ENCODE results near the gene INO80D.
A peak's percentile ranks its signal among the peaks of the same experiment; 100 is the strongest.
"Not testable (repeated sequence)": the region's sequence is repeated elsewhere in the genome, so short reads cannot be mapped to it uniquely, and the experiment has no call there.

Gene INO80D

GRCh38 chr2:206085742-206086445 lies at the start of gene INO80D:
TSS of gene INO80D (minus strand) at chr2:206086174. CDS start at chr2:206063016, 23,158 bp downstream.
- H3K27ac ChIP-seq, result peak within 1 kb of the TSS; percentile 95 to 100 (median 100)
- peak within 1 kb of the TSS; percentile 58 to 88 (median 83) for H3K4me3 ChIP-seq

- H3K4me3 ChIP-seq, result no peak overlapping the region
- no peak overlapping the region for H3K27ac ChIP-seq
These were observed 41.7 kb upstream of the INO80D start for GRCh38 chr2:206127656-206128055.

- Histone ChIP-seq H3K27ac (no peak overlapping the region), H3K4me3 (no peak overlapping the region)
These were observed 39.9 kb upstream of the INO80D start for GRCh38 chr2:206125901-206126300.

- not testable (repeated sequence) for H3K4me3 ChIP-seq, H3K27ac ChIP-seq
These were observed 36.6 kb upstream of the INO80D start for GRCh38 chr2:206122569-206122968.

- Histone ChIP-seq H3K27ac (no peak overlapping the region), H3K4me3 (no peak overlapping the region)
These were observed 30.3 kb upstream of the INO80D start for GRCh38 chr2:206116278-206116677.

GRCh38 chr2:206115026-206115578 lies 29.1 kb upstream of the INO80D start:
- Histone ChIP-seq H3K4me3 (no peak overlapping the region), H3K27ac (no peak overlapping the region)

GRCh38 chr2:206112846-206113547 lies 27.0 kb upstream of the INO80D start:
- H3K27ac ChIP-seq, result no peak overlapping the region
- H3K4me3 ChIP-seq, result no peak overlapping the region

GRCh38 chr2:206112108-206112507 lies 26.1 kb upstream of the INO80D start:
- H3K27ac ChIP-seq, result no peak overlapping the region
- H3K4me3 ChIP-seq, result no peak overlapping the region

- H3K27ac ChIP-seq, result no peak overlapping the region
- H3K4me3 ChIP-seq, result no peak overlapping the region
These were observed 22.7 kb upstream of the INO80D start for GRCh38 chr2:206108713-206109112.

GRCh38 chr2:206105541-206105940 lies 19.6 kb upstream of the INO80D start:
- H3K27ac ChIP-seq, result no peak overlapping the region
- no peak overlapping the region for H3K4me3 ChIP-seq

GRCh38 chr2:206105038-206105437 lies 19.1 kb upstream of the INO80D start:
- H3K27ac ChIP-seq, result no peak overlapping the region
- no peak overlapping the region for H3K4me3 ChIP-seq

GRCh38 chr2:206098872-206099271 lies 12.9 kb upstream of the INO80D start:
- not testable (repeated sequence) for H3K4me3 ChIP-seq, H3K27ac ChIP-seq

- no peak overlapping the region for H3K27ac ChIP-seq
- H3K4me3 ChIP-seq, result no peak overlapping the region
These were observed 12.5 kb upstream of the INO80D start for GRCh38 chr2:206098471-206098870.

GRCh38 chr2:206096876-206097275 lies 10.9 kb upstream of the INO80D start:
- Histone ChIP-seq H3K27ac (no peak overlapping the region), H3K4me3 (no peak overlapping the region)

- Histone ChIP-seq H3K27ac (no peak overlapping the region), H3K4me3 (no peak overlapping the region)
These were observed 9.8 kb upstream of the INO80D start for GRCh38 chr2:206095536-206096332.

- H3K27ac ChIP-seq, result no peak overlapping the region
- no peak overlapping the region for H3K4me3 ChIP-seq
These were observed 6.3 kb upstream of the INO80D start for GRCh38 chr2:206092297-206092696.

GRCh38 chr2:206088248-206088647 lies 2.3 kb upstream of the INO80D start:
- H3K27ac ChIP-seq, result no peak overlapping the region

GRCh38 chr2:206086716-206087350 lies 859 bp upstream of the INO80D start:
- H3K4me3 ChIP-seq, result peak overlapping the region; percentile 58 to 88 (median 83)
- peak overlapping the region; percentile 95 to 100 (median 100) for H3K27ac ChIP-seq

More at GRCh38 chr2:206088248-206088647, 2.3 kb upstream of the INO80D start:
- H3K4me3 ChIP-seq, result no peak overlapping the region

- Histone ChIP-seq H3K27ac (peak overlapping the region; percentile 95 to 100 (median 100)), H3K4me3 (peak overlapping the region; percentile 58 to 88 (median 83))
These were observed 868 bp downstream of the INO80D start for GRCh38 chr2:206084870-206085741.

Data from skin epidermis (tissue), 12 donors.